GM12878 (cell line): ENCODE results near the gene RABL2B. TPM values are rescaled to one million over a fixed set of nuclear protein-coding genes. Genes with fewer than 3 reads are reported as not detected.

Source experiments
- ATAC-seq: fragments of 200-7000 bp; cut with Tn5 transposase; 3 replicates; pipeline ENCODE4 v1.9.1; 2020; ENCODE audit warnings: mild to moderate bottlenecking, moderate library complexity
- BruUV-seq: library from RNA; stranded (reverse); fragments of 400-500 nt; replicated peaks from 2 replicates; lab custom pipeline; 2021; lab: Mats Ljungman, UMichigan
- CTCF ChIA-PET: fragments of 300-600 bp; sonication (Branson Sonifier 250); formaldehyde crosslinking; extraction: SDS; loops from one replicate; lab custom pipeline; 2021; ENCODE audit warnings: inconsistent platforms; lab: Yijun Ruan, JAX
- POLR2A ChIA-PET: fragments of 350-600 bp; formaldehyde crosslinking; extraction: SDS; loops from one replicate; lab custom pipeline; 2021; ENCODE audit warnings: inconsistent platforms; lab: Charles Lee
- RAD21 ChIA-PET: fragments of 300-600 bp; sonication (Branson Sonifier 250); formaldehyde crosslinking; loops from one replicate; lab custom pipeline; 2023; ENCODE audit warnings: antibody characterized with exemption; ENCODE audit not compliant: unreplicated experiment; lab: Charles Lee
- SMC1A ChIA-PET: fragments of 300-600 bp; sonication (Branson Sonifier 250); formaldehyde crosslinking; loops from one replicate; lab custom pipeline; 2023; ENCODE audit not compliant: unreplicated experiment, uncharacterized antibody; lab: Charles Lee
- DNase-seq: peaks from one replicate; pipeline ENCODE4 v3.0.0-alpha.2; 2011; ENCODE audit warnings: low read depth, low spot score
- FAIRE-seq: peaks from 3 replicates; lab custom pipeline; 2011; peaks lifted over from hg19 to GRCh38; lab: Jason Lieb, UNC
- H2AFZ ChIP-seq: 2 replicates; pipeline ENCODE4 v1.6.0; 2011; ENCODE audit warnings: low read depth, low read length, control low read depth; ENCODE audit not compliant: control insufficient read depth
- H3K27ac ChIP-seq: 2 replicates; pipeline ENCODE4 v1.5.1; 2011; ENCODE audit warnings: control low read depth; ENCODE audit not compliant: control insufficient read depth, insufficient read depth
- H3K27me3 ChIP-seq, 2 experiments: replicated peaks in 1 of 2; 2 replicates each; pipeline versions ENCODE4 v1.6.0 to v1.6.1; 2011; ENCODE audit warnings: low read length in 1 of 2; ENCODE audit not compliant: control insufficient read depth in 2 of 2, insufficient read depth in 2 of 2
- H3K36me3 ChIP-seq, 2 experiments: 2 replicates each; pipeline ENCODE4 v1.5.1; 2011; ENCODE audit warnings: low read length in 1 of 2; ENCODE audit not compliant: control insufficient read depth in 2 of 2, insufficient read depth in 2 of 2
- H3K4me1 ChIP-seq: 2 replicates; pipeline ENCODE4 v1.6.1; 2011; ENCODE audit warnings: mild to moderate bottlenecking, low read length, moderate library complexity, mixed read lengths; ENCODE audit not compliant: control insufficient read depth, insufficient read depth
- H3K4me2 ChIP-seq: 2 replicates; pipeline ENCODE4 v1.6.0; 2011; ENCODE audit warnings: control low read depth; ENCODE audit not compliant: control insufficient read depth, insufficient read depth
- H3K4me3 ChIP-seq: fragments of 200-600 bp; sonication (generic); 2 replicates; pipeline ENCODE4 v1.5.1; 2016
- H3K79me2 ChIP-seq: 2 replicates; pipeline ENCODE4 v1.6.0; 2011; ENCODE audit warnings: low read length; ENCODE audit not compliant: control insufficient read depth, insufficient read depth
- H3K9ac ChIP-seq: 2 replicates; pipeline ENCODE4 v1.8.0; 2011; ENCODE audit warnings: low read length, control low read depth, mixed read lengths; ENCODE audit not compliant: control insufficient read depth, insufficient read depth
- H3K9me3 ChIP-seq: replicated peaks from 3 replicates; pipeline ENCODE4 v1.5.1; 2011; ENCODE audit warnings: mild to moderate bottlenecking, low read length; ENCODE audit not compliant: control insufficient read depth, insufficient read depth
- H4K20me1 ChIP-seq: 2 replicates; pipeline ENCODE4 v1.6.0; 2011; ENCODE audit not compliant: control insufficient read depth, insufficient read depth
- RFX5 ChIP-seq: IDR thresholded peaks from 2 replicates; pipeline ENCODE4 v1.6.1; 2011; ENCODE audit warnings: low read depth, low read length, improper control_type of control experiment
- SMARCA5 ChIP-seq: fragments of 450-650 bp; IDR thresholded peaks from 2 replicates; pipeline ENCODE4 v1.6.1; 2017; ENCODE audit warnings: mild to moderate bottlenecking
- TCF3 ChIP-seq: IDR thresholded peaks from 2 replicates; pipeline ENCODE4 v1.6.1; 2012; ENCODE audit warnings: low read depth, mild to moderate bottlenecking, low read length, borderline replicate concordance; ENCODE audit not compliant: insufficient read depth
- ZZZ3 ChIP-seq: IDR thresholded peaks from 2 replicates; pipeline ENCODE4 v1.6.1; 2011; ENCODE audit warnings: low read depth; ENCODE audit not compliant: control insufficient read depth, insufficient read length
- WGBS: methylation state at CpG from one replicate; pipeline ENCODE4 v1.1.6; 2016; ENCODE audit warnings: low lambda C conversion rate; ENCODE audit not compliant: insufficient replicate concordance, insufficient coverage; ENCODE audit errors: missing lambda C conversion rate; 5-methylcytosine and 5-hydroxymethylcytosine counted together
- in situ Hi-C: fragments of 300-500 bp; cut with MboI; formaldehyde crosslinking; loops from 9 replicates; pipeline ENCODE4 v1.14.3; 2018; ENCODE audit warnings: mixed read lengths
- intact Hi-C: fragments of 100-400 bp; cut with micrococcal nuclease; formaldehyde crosslinking; loops from one replicate; pipeline ENCODE4 v1.14.2; 2022; ENCODE audit not compliant: unreplicated experiment
- polyA plus RNA-seq, 11 experiments: library from polyadenylated mRNA; depleted of rRNA in 4 of 11; unstranded in 6 of 11; stranded (reverse) in 5 of 11; fragments of >200 nt; fragmentation: Nextera tagmentation in 4 of 11; fragmentation: Illumina TruSeq in 1 of 11; extraction: Ambion mirVana in 4 of 11; extraction: Trizol in 1 of 11; gene quantifications; 1 replicate in 1 of 11; 2 replicates in 10 of 11; pipeline versions ENCODE4 v1.2.1 to v1.2.3, GENCODE V29; 2011 to 2016; ENCODE audit warnings: inconsistent platforms in 2 of 11, missing spikeins in 2 of 11, low read depth in 1 of 11
- total RNA-seq, 4 experiments: library from RNA; depleted of rRNA in 3 of 4; stranded (reverse); fragments of >200 nt in 3 of 4; fragmentation: Illumina TruSeq in 1 of 4; extraction: Trizol in 1 of 4; gene quantifications; 2 replicates each; pipeline versions ENCODE4 v1.2.1 to v1.2.3, GENCODE V29; 2013 to 2021
- TF ChIP-seq, protein P1 (sequence below): IDR thresholded peaks from 2 replicates; pipeline ENCODE4 v1.6.1; 2012; ENCODE audit warnings: low read length, inconsistent platforms

The RABL2B gene
- total and polyA plus RNA-seq, 10 of the 15 experiments (the other 5 are each of a cell fraction or from before 2014, with no cell fraction given) = 3.1 to 27.4 (median 14.4) TPM

DNA sequence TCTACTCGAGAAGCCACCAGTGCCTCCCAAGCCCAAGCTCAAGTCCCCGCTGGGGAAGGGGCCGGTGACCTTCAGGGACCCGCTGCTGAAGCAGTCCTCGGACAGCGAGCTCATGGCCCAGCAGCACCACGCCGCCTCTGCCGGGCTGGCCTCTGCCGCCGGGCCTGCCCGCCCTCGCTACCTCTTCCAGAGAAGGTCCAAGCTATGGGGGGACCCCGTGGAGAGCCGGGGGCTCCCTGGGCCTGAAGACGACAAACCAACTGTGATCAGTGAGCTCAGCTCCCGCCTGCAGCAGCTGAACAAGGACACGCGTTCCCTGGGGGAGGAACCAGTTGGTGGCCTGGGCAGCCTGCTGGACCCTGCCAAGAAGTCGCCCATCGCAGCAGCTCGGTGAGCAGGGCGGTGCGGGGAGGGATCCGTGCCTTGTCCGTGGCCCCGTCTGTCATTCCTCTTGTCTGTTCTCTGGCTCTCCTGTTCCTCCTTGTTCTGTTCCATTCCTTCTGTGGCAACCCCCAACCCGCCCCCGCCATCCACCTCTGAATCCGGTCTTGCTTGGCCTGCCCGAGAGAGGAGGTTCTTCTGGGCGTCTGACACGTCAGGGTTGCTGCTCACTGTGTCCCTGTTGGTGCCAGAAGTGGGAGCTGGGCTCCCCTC, 61.3 kb downstream of the RABL2B start:
- Histone ChIP-seq H3K4me3 (no peak overlapping the region), H3K9me3 (no peaks in the 10 kb centered on the region; the same call in 2 of the 3 replicates)
- no peak for TF ChIP-seq ZZZ3
- no peak for TF ChIP-seq SMARCA5
- TF ChIP-seq, protein P1, sequence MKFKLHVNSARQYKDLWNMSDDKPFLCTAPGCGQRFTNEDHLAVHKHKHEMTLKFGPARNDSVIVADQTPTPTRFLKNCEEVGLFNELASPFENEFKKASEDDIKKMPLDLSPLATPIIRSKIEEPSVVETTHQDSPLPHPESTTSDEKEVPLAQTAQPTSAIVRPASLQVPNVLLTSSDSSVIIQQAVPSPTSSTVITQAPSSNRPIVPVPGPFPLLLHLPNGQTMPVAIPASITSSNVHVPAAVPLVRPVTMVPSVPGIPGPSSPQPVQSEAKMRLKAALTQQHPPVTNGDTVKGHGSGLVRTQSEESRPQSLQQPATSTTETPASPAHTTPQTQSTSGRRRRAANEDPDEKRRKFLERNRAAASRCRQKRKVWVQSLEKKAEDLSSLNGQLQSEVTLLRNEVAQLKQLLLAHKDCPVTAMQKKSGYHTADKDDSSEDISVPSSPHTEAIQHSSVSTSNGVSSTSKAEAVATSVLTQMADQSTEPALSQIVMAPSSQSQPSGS = no peak
- no peak for TF ChIP-seq TCF3
- no peak for TF ChIP-seq RFX5
- TF ChIP-seq, all 136 proteins: peak for 0
- Histone ChIP-seq H3K4me2 (no peak overlapping the region), H3K9ac (no peak overlapping the region), H4K20me1 (no peaks in the 10 kb centered on the region; the same call in 1 of the 2 replicates), H3K36me3 (no peaks in the 10 kb centered on the region), H3K4me1 (no peaks in the 10 kb centered on the region), H3K27ac (no peak overlapping the region), H3K27me3 (peaks cover 0 to 3% of the 10 kb centered on the region in 2 experiments; a peak in 2 of 4 replicates), H2AFZ (no peak overlapping the region), H3K79me2 (no peaks in the 10 kb centered on the region)
- WGBS = 59% methylated on average over 33 of the region's 33 CpGs
- intact Hi-C loops (no loop called here), in situ Hi-C loops (no loop called here)
- no TSS peak for BruUV-seq
- SMC1A ChIA-PET = no interaction called here
- CTCF ChIA-PET = no interaction called here
- RAD21 ChIA-PET = no interaction called here
- ATAC-seq (no peak), FAIRE-seq (no peak), DNase-seq (no peak)
- POLR2A ChIA-PET = no interaction called here
